HG02610 (cell line): ENCODE results near the gene LILRB5.
"Not testable (repeated sequence)": the region's sequence is repeated elsewhere in the genome, so short reads cannot be mapped to it uniquely, and the experiment has no call there.

Experiments used
- ATAC-seq: cut with Tn5 transposase; IDR thresholded peaks from one replicate; pipeline ENCODE4 v1.9.1; 2021; ENCODE audit warnings: mild to moderate bottlenecking, moderate library complexity; ENCODE audit not compliant: unreplicated experiment

LILRB5 gene

DNA sequence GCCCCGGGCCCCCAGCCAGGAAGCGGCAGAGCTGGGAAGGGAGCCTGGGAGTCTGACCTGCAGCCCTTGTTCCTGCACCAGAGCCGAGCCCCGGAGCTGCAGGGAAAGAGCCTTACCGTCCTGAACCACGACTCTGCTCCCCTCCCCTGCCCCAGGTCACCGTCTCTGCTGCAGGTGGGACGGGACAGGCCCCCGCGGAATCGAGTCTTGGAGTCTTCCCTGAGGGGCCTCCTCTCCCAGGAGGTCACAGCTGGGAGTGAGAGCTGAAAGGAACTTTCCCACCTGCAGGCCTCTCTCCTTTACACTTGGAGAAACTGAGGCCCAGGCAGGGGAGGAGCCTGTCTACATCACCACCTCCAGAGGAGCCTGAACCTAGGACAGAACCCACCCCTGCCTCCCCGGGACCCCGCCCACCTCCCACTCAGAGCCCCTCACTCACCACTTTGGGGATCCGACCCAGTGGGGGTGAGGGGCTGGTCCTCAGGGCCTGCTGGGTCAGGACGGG is 20.1 kb upstream of the LILRB5 start:
- ATAC-seq = not testable (repeated sequence)

DNA sequence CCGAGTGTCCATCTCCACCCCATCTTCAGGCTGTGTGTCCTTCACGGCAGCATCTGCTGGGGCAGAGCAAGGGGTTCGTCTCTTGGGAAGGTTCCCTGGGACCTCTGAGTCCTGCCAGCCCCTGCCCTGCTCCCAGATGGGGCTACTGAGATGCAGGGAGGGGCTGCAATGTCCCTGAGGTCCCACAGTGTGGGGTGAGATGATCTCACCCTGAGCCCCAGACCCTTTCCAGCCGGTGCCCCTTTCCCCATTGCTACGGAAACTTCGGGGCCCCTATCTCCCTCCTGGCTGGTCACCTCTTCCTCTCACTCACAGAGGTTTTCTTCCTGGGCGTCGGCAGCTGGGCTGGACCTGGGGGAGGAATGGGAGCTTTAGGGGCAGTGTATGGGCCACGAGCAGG is 18.9 kb upstream of the LILRB5 start:
- no peak for ATAC-seq

DNA sequence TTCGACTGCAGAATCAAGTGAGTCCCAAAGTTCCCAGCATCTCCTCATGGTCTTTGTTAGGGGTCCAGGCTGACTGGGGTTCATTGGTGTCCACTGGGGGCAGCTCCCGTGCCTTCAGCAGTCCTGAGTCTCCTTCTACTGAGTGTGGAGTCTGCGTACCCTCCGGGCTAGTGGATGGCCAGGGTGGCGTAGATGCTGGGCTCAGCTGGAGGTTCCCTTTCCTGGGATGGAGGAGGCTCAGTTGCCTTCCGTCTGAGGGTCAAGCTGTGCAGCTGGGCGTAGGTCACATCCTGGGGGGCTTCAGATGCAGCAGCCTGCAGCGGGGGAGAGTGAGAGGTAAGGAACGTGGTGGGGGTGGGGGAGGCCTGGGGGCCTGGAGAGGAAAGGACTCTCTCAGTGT is 17.4 kb upstream of the LILRB5 start:
- not testable (repeated sequence) for ATAC-seq

- no peak for ATAC-seq
Observed at GRCh38 chr19:54273821-54274220, 16.7 kb upstream of the LILRB5 start.

- ATAC-seq = not testable (repeated sequence)
Observed at GRCh38 chr19:54272181-54272580, 15.1 kb upstream of the LILRB5 start.

GRCh38 chr19:54271587-54271986 is 14.5 kb upstream of the LILRB5 start:
- ATAC-seq = not testable (repeated sequence)

GRCh38 chr19:54271106-54271505 is 14.0 kb upstream of the LILRB5 start:
- no peak for ATAC-seq

GRCh38 chr19:54268936-54269335 is 11.9 kb upstream of the LILRB5 start:
- no peak for ATAC-seq

DNA sequence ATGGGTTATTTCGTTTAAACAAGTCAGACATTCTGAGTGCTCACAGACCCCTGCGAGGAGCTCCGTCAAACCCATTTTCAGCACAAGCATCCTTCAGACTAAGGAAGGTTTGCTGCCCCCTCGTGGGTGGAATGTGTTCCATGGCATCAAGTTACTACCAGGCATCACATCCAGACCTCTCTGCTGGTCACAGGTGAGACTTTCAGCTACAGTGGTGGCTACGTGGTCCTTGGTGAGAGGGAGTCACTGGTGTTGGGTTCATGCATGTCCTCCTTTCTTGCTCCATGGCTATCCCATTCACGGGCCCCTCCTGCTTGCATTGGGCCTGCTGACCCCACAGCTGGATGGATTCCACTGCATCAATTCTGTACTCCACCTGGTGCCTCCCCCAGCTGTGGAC is 9.1 kb upstream of the LILRB5 start:
- ATAC-seq = no peak

- ATAC-seq = no peak
Observed at GRCh38 chr19:54262470-54262869, 5.4 kb upstream of the LILRB5 start.

- ATAC-seq = no peak
Observed at GRCh38 chr19:54262066-54262465, 5.0 kb upstream of the LILRB5 start.

GRCh38 chr19:54256250-54257115 is 590 bp downstream of the LILRB5 start:
- ATAC-seq = no peak

DNA sequence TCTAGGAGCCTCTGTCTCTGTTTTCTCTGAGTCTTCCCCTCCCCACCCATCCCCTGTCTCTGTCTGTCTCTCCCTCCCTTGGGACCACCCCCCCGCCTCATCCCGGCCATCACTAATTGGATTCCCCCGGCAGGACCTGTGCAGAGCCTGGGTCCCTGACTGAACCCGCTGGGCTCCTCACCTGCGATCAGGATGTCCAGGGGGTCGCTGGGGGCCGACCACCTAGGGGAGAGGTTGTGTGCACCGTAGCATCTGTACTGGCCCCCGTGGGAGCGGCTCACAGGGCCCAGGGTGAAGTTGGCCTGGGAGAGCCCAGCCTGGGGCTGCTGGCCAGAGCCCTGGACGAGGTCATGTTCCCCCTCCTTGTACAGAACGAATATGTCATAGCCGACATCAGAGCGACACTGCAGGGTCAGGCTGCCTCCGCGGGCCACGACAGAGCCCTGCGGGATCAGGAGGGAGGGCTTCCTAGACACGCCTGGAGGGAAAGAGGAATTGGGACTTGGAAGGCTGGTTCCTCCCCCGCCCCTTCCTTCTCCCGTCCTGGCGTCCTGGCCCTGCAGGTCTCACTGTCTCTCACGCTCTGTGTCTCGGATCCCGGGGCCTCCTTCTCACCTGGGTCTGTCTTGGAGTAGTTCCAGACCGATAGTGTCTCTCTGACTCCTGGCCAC is 1.8 kb downstream of the LILRB5 start:
- ATAC-seq = no peak

GRCh38 chr19:54254195-54254906 is 2.7 kb downstream of the LILRB5 start:
- no peak for ATAC-seq

- ATAC-seq = no peak
Observed at GRCh38 chr19:54253331-54254194, 3.5 kb downstream of the LILRB5 start.

DNA sequence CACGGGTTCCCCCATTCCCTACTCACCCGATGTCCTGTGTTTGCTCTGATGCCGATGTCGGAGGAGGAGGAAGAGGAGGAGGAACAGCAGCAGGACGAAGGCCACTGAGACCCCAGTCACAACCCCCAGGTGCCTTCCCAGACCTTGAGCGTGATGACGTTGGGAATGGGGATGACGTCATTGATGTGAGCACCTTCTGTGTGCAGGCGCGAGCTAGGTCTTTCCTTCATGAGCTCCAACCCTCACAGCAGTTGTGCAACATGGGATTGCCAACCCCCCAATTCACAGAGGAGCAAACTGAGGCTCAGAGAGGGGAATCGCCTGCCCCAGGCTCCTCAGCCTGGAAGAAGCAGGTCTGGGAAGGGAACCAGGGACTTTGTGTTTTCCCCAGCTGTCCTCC is 4.2 kb downstream of the LILRB5 start:
- no peak for ATAC-seq

DNA sequence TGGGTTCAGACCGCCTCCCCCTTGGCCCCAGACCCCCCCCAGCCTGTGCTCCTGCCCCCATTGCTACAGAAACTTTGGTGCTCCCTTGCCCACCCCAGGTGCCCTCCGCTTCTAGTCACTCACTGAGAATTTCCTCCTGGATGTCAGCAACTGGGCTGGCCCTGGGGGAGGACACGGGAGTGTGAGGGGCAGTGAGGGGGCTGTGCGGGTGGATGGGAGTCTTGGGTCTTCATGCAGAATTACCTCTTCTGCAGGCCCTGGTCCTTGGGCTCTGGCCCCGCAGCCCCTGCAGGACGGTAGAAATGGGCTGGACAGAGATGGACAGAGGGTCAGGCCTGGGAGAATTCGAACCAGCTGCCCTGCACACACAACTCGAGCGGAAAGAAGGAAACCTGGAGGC is 4.8 kb downstream of the LILRB5 start:
- ATAC-seq = no peak

DNA sequence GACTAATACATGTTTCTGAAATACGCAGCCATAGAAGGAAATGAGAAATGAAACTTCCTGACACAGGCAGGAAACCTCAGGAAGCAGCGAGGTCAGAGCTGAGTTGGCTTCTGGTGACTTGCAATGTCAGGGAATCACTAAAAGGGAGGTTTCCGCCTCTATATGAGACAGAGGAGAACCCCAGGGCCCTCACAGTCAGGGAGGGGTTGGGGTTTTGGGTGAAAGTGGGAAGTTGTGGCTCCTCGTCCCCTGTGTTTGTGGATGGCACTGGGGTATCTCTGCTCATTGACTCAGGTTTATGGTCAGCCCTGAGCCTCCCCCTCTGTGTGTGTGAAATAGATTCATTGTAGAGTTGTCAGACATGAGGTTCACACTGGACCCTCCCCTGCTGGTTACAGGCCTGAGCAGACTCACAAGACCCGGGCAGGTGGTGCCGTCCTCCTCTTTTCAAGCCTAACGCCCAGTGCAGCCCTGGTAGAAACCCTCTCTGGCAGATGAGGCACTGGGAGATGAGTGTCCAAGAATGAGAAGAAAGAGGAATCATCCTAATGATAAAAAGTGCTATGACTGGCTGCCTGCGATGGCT is 9.0 kb downstream of the LILRB5 start:
- ATAC-seq = no peak

DNA sequence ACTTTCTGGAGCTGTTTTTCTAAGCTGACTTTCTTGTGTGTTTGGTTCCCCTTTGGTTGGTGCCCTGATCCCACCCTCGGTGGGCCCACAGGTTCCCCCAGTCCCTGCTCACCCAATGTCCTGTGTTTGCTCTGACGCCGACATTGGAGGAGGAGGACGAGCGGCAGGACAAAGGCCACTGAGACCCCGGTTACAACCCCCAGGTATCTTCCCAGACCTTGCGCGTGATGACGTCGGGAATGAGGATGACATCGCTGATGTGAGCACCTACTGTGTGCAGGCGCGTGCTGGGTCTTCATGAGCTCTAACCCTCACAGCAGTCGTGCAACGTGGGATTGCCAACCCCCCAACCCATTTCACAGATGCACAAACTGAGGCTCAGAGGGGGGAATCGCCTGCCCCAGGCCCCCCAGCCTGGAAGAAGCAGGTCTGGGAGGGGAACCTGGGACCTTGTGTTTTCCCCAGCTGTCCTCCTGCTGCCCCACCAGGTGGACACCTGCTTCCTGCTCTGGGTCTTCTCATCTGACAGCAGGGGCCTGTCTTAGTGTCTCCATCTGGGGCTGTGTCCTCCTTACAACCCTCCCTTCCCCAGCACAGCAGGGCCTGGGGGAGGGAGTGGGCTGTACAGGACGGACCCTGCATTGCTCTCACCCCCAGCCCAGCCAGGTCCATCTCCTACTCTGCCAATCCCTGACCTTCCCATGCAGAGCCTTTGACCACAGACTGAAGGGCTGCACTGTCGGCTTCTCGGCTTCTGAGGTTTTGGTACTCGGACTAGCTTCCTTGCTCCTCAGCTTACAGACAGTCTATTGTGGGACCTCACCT is 9.8 kb downstream of the LILRB5 start:
- no peak for ATAC-seq
